Stromal cell of bone marrow (primary cell): ENCODE data around the gene CEBPA.

ENCODE experiments used
- DNase-seq: peaks from one replicate; pipeline ENCODE4 v3.0.0-alpha.2; 2012; ENCODE audit warnings: low read depth

CEBPA gene

DNA sequence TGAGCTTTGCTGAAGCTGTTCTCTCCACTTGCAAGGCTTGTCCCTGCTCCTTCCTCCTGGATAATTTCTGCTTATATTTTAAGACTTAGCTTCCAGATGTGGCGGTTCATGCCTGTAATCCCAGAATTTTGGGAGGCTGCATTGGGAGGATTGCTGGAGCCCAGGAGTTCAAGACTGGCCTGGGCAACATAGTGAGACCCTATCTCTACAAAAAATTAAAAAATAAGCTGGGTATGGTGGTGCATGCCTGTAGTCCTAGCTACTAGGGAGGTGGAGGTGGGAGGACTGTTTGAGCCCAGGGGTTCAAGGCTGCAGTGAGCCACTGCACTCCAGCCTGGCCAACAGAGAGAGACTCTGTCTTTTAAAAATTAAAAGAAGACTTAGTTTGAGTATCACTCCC is 31.6 kb downstream of the CEBPA start:
- DNase-seq, result no peak

DNA sequence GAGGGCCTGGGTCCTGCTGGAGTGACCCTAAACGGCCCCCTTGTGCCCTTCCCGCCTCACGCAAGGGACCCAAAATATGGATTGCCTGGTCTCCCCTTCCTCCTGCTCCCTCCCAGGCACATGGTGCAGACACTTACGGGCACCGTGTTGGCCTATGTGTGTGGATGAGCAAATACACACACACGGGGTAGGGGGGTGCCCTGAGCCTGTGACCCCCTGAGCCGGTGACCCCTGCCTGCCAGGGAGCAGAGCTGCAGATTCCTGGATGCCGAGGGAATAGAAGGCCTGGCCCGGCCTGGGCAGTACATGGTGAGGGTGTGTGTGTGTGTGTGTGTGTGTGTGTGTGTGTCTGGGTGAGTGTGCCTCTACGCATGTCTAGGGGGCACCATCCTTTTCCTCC is 33.3 kb downstream of the CEBPA start:
- DNase-seq, result no peak

DNA sequence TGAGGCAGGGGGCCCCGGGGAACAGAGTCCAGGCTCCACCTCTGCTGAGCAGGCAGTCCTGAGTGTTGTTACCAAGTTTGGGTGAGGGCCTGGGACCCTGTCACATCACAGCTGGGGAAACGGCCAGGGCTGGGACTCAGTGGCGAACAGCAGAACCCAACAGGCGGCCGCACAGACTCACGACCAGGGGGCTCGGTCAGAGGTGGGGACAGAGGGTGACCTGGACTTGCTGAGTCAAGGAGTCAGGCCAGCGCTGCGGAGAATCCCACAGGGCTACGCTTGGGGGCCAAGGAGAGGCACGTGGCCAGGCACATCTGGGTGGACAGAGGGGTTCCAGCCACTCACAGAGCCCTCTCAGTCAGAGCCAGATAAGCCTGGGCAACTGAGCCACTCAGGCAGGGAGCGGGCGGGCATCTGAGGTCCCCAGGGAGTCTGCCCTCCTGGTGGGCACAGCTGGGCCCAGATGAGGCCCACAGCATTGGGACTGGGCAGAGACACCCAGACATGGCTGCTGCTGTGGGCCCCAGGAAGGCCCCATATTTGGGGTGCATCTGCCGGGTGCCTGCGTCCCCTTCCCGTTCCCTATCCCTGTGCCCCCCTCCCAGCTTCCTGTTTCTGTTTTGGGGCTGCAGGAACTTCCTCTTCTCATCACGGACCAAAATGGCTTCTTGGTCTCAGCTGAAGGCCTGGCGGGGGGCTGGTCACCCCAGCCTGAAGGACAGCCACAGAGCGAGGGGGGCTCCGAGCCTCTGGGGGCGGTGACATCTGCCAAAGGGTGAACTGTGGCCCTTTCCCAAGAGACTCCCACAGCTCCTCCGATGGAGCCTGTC is 34.0 kb downstream of the CEBPA start:
- no peak for DNase-seq

DNA sequence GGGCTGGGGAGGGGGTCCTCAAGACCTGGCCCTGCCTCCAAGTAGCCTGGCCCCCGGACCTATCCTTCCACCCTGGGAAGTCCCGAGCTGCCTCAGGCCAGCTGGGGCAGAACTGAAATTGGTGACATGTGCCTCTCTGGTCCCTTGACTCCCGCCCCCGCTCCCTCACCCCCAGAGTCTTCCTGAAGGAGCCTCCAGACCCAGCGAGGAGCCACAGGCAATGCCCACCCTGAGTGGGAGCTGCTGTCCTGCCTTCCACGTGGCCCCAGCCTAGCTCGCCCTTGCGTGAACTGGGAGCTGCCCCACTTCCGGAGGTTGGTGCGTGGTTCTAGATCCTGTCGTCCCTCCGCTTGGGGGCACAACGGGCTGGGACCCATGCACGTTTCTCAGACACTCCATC is 34.6 kb downstream of the CEBPA start:
- DNase-seq, result no peak

DNA sequence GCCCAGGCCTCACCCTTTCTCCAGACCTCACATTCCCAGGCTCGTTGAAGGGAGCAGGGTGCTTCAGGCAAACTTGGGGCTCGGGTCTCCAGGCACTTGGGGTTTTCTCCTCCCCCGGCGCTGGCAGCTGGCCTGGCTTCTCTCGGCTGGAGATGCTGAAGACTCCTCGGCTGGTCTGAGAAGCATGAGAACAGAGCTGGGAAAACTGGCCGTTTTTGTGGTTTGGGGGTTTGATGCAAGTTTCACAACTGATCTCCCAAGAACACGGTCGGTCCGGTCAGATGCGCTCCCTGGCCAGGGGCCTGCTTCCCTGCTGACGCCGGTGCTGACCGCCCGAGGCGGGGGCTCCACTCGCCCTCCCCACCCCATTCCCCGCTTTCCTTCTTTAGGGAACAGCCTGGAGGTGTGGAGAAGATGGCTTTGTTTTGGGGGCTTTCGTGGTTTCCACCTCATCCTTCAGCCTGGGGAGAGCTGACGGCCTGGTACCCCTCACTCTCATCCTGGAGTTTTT is 35.3 kb downstream of the CEBPA start:
- no peak for DNase-seq

DNA sequence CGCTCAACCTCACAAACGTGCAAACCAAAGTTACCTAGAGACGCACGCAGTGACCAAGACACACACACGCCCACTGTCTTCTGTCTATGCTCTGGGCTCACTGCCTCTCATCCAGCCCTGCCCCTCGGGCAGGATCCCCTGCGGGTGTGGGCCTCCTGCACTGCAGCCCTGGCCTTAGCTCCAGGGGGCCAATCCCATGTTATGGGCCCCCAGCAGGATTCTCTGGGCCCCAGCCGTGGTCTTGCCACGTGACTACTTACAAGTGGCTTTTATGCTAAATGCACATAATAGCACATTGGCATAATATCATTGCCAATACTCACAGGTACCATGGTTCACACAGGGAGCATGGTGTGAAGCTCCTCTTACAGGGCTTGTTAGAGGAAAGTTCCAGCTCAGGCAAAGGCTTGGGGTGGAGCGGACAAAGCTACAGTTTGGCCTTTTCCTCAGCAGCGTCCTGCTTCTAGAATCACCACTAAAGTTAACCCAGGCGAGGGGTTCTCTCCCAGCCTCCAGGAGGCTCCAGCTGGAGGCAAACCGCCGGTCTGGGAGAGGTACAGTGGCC is 37.4 kb downstream of the CEBPA start:
- no peak for DNase-seq

DNA sequence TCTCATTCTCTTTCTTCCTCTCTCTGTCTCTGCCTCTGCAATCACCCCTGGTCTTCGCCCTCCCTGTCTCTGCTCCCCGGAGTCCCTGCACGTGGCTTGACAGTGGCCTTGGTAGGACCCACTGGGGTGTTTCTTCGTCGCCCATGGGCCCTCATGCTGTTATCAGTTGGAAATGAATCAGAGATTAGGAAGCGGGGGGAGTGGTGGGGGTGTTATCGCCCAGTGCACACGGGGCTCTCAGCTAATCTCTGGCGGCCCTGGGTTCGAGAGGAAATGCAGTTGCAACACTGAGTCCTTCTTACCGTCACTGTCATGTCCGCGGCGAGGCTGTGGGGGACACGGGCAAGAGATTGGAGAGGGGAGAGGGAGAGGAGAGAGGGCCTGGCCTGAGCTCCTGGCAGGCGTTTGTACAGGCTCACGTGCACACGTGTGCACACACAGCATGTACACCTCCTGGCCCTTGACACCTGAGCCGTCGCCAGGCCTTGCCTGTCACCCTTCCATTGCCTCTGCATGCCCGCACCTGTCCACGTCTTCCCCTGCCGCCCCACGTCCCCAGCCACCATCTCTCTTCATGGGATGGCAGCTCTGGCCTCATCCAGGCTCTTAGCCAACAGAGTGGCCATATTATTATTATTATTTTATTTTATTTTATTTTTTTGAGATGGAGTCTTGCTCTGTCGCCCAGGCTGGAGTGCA is 38.9 kb downstream of the CEBPA start:
- no peak for DNase-seq

DNA sequence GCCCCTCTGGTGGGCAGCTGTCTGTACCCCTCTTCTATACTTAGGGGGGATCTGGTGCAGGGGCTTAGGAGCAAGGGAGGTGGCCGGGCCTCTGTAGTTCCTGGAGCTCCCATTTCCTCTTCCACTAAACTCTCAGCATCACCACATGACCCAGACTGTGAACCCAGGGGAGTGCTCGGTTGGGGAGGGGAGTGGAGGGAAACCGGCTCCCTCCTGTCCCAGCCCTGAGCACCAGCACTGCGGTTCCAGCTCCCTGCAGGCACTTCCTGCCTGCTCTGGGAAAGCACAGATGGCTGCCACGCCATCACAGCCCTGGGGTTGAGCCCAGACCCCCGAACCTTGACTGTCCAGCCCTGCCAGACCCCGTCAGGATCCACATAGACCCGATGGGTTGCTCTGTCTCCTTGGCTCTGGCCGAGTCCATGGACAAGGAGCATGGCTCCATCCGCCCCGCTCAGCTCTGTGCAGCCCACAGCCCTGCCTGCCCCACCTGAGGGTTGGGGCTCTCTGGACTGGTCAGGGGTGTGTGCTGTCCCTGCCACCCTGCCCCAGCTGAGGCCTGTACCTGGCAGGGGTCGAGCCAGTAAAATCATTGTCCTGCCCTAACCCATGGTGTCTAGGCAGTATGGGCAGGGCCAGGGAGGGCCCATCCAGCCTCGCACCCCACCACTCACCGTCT is 40.7 kb downstream of the CEBPA start:
- DNase-seq, result no peak

DNA sequence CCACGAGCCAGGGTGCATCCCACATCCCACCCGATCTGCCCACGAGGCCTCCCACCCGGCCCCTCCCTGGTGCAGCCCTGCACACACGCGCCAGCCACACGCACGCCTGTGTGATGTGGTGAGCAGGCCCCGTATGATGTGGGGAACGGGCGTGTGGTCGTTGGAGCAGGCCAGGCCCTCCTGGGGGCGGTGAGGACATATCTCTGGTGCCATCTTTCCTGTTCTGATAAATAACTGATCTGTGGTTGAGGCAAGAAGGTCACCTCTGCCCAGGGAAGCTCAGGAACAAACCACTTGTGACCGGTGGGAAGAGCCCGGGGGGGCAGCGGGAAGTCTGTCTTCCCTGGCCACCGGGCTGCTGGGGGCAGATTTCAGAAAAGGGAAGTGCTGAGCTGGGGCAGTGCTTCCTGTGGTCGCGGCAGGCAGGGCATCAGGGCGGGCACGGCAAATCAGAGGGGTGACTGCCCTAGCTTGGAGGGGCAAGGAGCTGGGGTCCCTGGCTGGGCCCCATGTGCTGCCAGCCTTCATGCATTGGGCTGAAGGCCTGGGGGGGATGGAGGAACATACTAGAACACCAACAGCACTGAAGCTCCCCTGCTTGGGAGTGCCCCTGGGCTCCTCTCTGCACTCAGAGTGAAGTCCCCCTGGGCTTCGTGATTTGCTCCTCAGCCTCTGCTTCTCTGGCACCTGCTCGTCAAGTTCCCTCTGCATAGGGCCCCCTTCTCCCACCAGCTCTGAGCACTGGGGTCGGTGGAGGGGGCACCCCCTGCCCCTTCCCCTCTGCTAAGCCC is 41.5 kb downstream of the CEBPA start:
- DNase-seq, result no peak

DNA sequence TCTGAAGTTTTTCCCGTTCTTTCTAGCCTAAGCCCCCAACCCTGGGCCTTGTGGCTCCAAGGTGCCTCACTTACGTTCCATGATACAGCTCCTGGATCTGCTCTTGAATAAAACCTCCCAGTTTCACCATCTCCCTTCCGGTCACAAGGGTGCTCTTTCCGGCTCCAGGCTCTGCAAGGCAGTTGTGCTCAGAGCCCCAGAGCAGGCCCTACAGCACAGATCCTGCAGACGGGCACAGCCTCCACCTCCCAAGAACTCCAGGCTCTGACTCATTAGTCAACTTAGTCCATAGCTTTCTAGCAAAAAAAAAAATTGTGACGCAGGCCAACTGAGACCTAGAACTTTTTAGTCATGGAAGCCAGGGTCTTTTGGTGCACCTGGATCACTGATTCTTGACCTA is 42.8 kb downstream of the CEBPA start:
- DNase-seq, result no peak

DNA sequence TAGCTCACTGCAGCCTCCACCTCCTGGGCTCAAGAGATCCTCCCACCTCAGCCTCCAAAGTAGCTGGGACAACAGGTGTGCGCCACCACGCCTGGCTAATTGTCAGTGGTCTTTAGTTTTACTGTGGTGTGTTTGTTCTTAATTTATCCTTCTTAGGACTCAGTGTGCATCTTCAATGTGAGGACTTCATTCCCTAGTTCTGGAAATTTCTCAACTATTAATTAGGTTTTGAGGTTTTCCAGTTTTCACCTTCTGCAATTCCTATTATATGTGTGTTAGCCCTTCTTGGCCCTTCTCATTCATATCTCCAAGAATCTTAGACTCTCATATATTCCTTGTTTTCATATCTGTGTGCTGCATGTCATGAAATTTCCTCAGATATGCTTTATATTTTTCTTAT is 44.5 kb downstream of the CEBPA start:
- no peak for DNase-seq

DNA sequence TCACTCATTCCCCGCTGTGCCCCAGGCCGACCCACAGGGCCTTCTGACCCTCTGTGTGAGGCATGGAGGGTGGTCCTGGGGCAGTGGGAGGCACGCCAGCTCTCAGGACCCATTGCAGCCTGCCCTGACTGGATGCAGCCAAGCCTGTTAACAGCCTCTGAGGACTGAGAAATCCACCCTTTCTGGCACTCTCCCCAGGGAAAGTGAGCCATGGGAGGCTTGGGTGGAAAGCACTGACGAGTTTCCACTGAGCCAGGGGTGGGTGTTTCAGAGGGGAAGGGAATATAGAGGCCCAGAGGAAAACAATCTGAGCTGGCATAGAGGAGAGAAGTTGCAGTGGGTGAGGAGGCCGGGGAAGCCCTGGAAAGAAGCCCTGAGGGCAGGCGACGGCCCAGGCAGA is 46.1 kb downstream of the CEBPA start:
- no peak for DNase-seq

DNA sequence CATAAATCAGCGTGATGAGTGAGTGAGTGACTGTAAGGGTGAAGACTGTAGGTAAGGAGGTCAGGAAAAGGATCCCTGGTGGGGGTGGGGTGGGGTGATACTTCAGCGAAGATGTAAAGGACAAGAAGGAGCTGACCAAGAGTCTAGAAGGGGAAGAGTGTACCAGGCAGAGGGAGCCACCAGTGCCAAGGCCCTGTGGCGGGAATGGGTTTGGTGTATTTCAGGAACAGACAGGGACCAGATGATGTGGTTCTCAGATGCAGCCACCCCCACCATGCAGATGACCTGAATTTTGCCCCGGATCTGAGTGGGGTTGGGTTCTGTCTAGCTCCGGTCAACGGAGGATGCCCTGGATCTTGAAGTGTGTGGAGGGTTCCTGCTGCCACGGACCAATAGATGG is 46.6 kb downstream of the CEBPA start:
- no peak for DNase-seq

DNA sequence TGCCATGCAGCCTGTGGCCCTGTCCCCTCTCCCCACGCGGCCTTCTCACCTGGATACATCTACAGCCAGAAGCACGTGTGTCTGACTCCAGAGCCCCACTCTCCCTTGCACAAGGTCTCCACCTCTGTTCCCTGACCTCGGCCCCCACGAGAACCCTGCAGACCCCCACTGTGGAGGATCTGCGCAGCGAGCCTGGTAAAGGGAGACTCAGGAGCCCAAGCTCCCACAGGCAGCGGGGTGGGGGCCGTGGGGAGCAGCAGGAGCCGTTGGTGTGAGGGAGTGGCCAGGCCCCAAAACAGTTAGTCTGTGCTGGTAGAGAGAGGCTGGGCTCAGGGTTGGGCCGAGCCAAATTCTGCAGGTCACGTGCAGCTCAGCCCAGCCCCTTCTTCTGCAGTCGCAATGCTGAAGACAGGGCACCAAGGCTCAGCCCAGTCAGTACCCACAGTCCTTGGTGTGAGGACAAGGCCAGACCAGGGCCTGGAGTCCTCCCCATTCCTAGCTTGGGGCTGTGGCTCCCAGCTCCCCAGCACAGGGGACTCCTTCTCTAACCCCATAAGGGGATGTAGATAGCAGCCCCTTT is 48.0 kb downstream of the CEBPA start:
- DNase-seq, result no peak

DNA sequence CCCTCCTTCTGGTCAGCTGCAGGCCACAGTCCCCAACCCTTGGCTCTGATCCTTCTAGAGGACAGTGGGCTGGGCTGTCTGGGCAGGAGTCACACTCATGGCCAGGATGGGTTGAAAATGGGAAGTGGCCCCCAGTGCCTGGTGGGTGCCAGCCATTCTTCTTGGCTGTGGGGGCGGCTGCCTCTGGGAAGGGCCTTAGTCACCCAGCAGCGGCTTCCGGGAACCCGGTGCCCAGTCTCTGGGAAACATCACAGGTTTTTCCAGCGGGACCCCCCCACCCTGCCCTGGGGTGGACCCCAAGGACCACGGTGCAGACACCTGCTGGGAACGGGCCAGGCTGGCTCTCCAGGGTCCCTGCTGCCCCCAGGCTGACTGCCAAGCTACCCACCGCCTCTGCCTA is 49.4 kb downstream of the CEBPA start:
- no peak for DNase-seq

DNA sequence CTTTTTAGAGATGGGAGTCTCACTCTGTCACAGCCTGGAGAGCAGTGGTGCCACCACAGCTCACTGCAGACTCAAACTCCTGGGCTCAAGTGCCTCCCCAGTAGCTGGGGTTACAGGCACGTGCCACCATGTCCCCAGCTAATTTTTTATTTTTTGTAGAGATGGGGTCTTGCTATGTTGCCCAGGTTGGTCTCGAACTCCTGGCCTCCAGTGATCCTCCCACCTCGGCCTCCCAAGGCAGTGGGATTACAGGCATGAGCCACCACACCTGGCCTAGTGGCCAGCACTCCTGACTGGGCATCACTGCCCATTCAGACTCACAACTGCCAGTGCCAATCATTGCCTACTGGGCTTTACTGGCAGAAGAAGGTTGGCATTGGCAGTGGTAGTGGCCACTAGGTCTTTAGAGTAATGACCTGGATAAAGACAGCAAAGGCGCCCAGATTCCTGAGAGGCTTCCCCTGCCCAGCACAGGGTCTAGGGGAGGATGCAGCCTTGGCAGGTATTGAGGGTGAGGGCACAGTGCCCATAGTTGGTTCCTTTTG is 49.8 kb downstream of the CEBPA start:
- no peak for DNase-seq

DNA sequence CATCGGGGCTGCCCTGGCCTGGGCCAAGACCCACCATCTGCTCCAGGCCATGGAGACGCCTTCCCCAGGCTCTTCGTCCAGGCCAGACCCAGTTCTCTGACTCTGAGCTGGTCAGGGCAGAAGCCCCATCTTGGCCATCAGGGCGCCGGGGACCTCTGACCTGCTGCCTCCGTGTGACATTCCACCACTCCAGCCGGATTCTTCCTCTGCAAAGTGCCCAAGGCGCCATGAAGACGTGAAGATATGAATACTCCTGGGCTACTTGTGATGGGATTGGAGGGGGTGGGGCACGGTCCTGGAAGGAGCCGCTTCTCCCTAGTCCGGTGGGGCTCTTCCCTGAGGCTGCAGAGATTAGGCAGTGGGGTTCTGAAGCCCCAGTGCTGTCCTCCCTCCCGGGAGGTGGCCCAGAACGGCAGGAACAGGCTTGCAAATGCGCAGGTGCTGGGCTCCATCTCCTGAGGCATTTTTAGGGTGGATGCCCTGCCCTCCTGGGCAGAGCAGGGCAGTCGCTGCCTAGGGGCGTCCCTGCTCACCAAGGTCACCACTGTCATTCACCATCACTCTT is 50.7 kb downstream of the CEBPA start:
- no peak for DNase-seq

DNA sequence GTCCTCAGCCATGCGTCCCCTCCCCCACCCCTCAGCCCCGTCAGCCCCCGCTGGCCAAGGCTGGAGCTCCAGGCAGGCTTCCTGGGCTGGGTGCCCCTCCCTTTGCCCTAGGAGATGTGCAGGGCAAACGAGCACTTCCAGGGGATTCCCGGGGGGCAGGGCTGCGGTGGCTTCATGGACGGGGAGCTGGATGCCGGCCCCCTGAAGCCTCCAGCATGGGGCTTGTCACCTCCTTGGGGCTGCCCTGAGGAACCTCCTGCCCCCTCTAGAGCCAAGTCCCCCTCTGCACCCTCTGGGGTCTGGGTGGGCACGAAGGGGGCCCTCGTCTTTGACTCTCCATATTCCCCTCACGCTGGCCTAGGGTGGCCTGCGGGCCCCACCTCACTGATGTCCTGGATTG is 51.3 kb downstream of the CEBPA start:
- DNase-seq, result no peak

DNA sequence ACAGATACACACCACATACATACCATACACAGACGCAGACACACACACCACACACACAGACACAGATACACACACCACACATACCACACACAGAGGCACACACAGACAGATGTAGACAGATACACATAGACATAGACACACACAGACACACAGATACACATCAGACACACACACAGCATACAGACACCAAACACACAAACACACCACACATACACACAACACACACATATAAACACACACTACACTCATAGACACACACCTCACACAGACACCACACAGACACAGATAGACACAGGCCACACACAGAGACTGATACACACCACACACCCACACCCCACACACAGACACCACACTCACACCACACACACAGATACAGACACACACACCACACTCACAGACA is 51.8 kb downstream of the CEBPA start:
- no peak for DNase-seq
